GM23338 (cell line): Measurements from ENCODE around the gene CUX1.

Experiments used
- CREB1 ChIP-seq: fragments of 250-450 bp; sonication (Bioruptor Pico); IDR thresholded peaks from 2 replicates; pipeline ENCODE4 v1.5.0; 2020; ENCODE audit warnings: low read depth, mild to moderate bottlenecking, moderate library complexity
- CTCF ChIP-seq, 2 experiments: fragments of 200-600 bp in 1 of 2; sonication (generic) in 1 of 2; conservative IDR thresholded peaks; 2 replicates each; pipeline versions ENCODE4 v1.5.1 to v1.6.1; 2016 to 2017; ENCODE audit warnings: antibody characterized with exemption in 2 of 2, low read depth in 2 of 2, mild to moderate bottlenecking in 2 of 2, moderate library complexity in 1 of 2
- ETS1 ChIP-seq: IDR thresholded peaks from 2 replicates; pipeline ENCODE4 v1.6.1; 2016; ENCODE audit warnings: antibody characterized with exemption
- EZH2 ChIP-seq: fragments of 200-600 bp; sonication (generic); IDR thresholded peaks from one replicate; pipeline ENCODE4 v1.8.0; 2017; ENCODE audit warnings: antibody characterized with exemption, mild to moderate bottlenecking, low read depth; ENCODE audit not compliant: unreplicated experiment
- EZH2phosphoT487 ChIP-seq: fragments of 200-600 bp; sonication (generic); IDR thresholded peaks from one replicate; pipeline ENCODE4 v1.8.1; 2018; ENCODE audit warnings: antibody characterized with exemption; ENCODE audit not compliant: unreplicated experiment
- JUNB ChIP-seq: IDR thresholded peaks from one replicate; pipeline ENCODE4 v1.6.1; 2016; ENCODE audit warnings: antibody characterized with exemption; ENCODE audit not compliant: unreplicated experiment
- NANOG ChIP-seq: IDR thresholded peaks from 2 replicates; pipeline ENCODE4 v1.6.1; 2016; ENCODE audit warnings: antibody characterized with exemption, borderline replicate concordance
- POLR2AphosphoS5 ChIP-seq: IDR thresholded peaks from 2 replicates; pipeline ENCODE4 v1.6.1; 2016; ENCODE audit warnings: antibody characterized with exemption, low read depth
- REST ChIP-seq: IDR thresholded peaks from one replicate; pipeline ENCODE4 v1.6.1; 2018; ENCODE audit warnings: antibody characterized with exemption; ENCODE audit not compliant: unreplicated experiment
- STAT1 ChIP-seq: IDR thresholded peaks from one replicate; pipeline ENCODE4 v1.6.1; 2016; ENCODE audit warnings: antibody characterized with exemption; ENCODE audit not compliant: unreplicated experiment
- ZNF114 ChIP-seq: fragments of 250-450 bp; sonication (Bioruptor Pico); IDR thresholded peaks from 2 replicates; pipeline ENCODE4 v1.5.0; 2020; ENCODE audit warnings: mild to moderate bottlenecking, moderate library complexity
- ZNF331 ChIP-seq: fragments of 250-450 bp; sonication (Bioruptor Pico); IDR thresholded peaks from 2 replicates; pipeline ENCODE4 v1.5.0; 2020; ENCODE audit warnings: low read depth, mild to moderate bottlenecking, moderate library complexity

GRCh38 chr7:101922631-101923601, 105.5 kb downstream of the CUX1 start:
- TF ChIP-seq CTCF (conservative IDR thresholded peaks at IDR 0.05; ENCODE audit: low read depth in 2 of 2), result no peak
- no peak for TF ChIP-seq POLR2AphosphoS5
- TF ChIP-seq REST, result no peak
- no peak for TF ChIP-seq EZH2
- TF ChIP-seq EZH2phosphoT487, result no peak
- no peak for TF ChIP-seq ETS1
- no peak for TF ChIP-seq CREB1 (CRISPR knock-in tag)
- no peak for TF ChIP-seq ZNF331
- no peak for TF ChIP-seq STAT1
- no peak for TF ChIP-seq ZNF114
- TF ChIP-seq NANOG, result no peak
- TF ChIP-seq JUNB, result no peak
